B cell (primary cell): ENCODE data around the gene GNGT2. TPM values are rescaled to one million over a fixed set of nuclear protein-coding genes. Genes with fewer than 3 reads are reported as not detected.
A peak's percentile ranks its signal among the peaks of the same experiment; 100 is the strongest.

ENCODE experiments used
- ATAC-seq: fragments of 200-7000 bp; cut with Tn5 transposase; one replicate; pipeline ENCODE4 v1.10.0; 2021; ENCODE audit warnings: low read depth, mild to moderate bottlenecking, moderate number of reproducible peaks, moderate library complexity
- CTCF ChIA-PET: fragments of 350-600 bp; sonication (Branson Sonifier 250); formaldehyde crosslinking; loops from one replicate; lab custom pipeline; 2021; ENCODE audit warnings: antibody characterized with exemption, inconsistent platforms; lab: Charles Lee
- POLR2A ChIA-PET: fragments of 350-600 bp; sonication (Branson Sonifier 250); formaldehyde crosslinking; loops from one replicate; lab custom pipeline; 2021; ENCODE audit warnings: antibody characterized with exemption; lab: Charles Lee
- DNase-seq: peaks from one replicate; pipeline ENCODE4 v3.0.0; 2013
- H2AFZ ChIP-seq: 2 replicates; pipeline ENCODE4 v1.6.1; 2012; ENCODE audit warnings: mild to moderate bottlenecking, low read depth, low read length; ENCODE audit not compliant: insufficient read depth, poor library complexity, severe bottlenecking
- H3K27ac ChIP-seq, 2 donors: 1 replicate in 1 of 2; 2 replicates in 1 of 2; pipeline ENCODE4 v1.5.1; 2012 to 2013; ENCODE audit warnings: low read length in 2 of 2, mild to moderate bottlenecking in 2 of 2, moderate library complexity in 1 of 2
- H3K27me3 ChIP-seq, 4 experiments: fragments of 200-600 bp in 1 of 4; sonication (generic) in 1 of 4; replicated peaks in 1 of 4; 1 replicate in 2 of 4; 2 replicates in 2 of 4; pipeline versions ENCODE4 v1.6.1 to v1.7.0; 2013 to 2016; ENCODE audit warnings: low read length in 3 of 4, mild to moderate bottlenecking in 2 of 4, mixed read lengths in 1 of 4, moderate library complexity in 1 of 4; ENCODE audit not compliant: insufficient read depth in 4 of 4, control insufficient read depth in 3 of 4; ENCODE audit errors: control extremely low read depth in 1 of 4
- H3K36me3 ChIP-seq, 2 experiments: replicated peaks in 1 of 2; 1 replicate in 1 of 2; 2 replicates in 1 of 2; pipeline versions ENCODE4 v1.6.1 to v1.7.1; 2013; ENCODE audit warnings: low read length in 1 of 2; ENCODE audit not compliant: insufficient read depth in 2 of 2, control insufficient read depth in 1 of 2; ENCODE audit errors: control extremely low read depth in 1 of 2, extremely low read depth in 1 of 2
- H3K4me1 ChIP-seq, 2 donors: fragments of 200-600 bp in 1 of 2; sonication (generic) in 1 of 2; 1 replicate in 1 of 2; 2 replicates in 1 of 2; pipeline versions ENCODE4 v1.5.1 to v1.6.1; 2013 to 2017; ENCODE audit warnings: low read length in 2 of 2; ENCODE audit not compliant: control insufficient read depth in 2 of 2, insufficient read depth in 2 of 2
- H3K4me2 ChIP-seq: replicated peaks from 2 replicates; pipeline ENCODE3; 2012; ENCODE audit warnings: mild to moderate bottlenecking, low read depth, low read length; ENCODE audit not compliant: poor library complexity, severe bottlenecking
- H3K4me3 ChIP-seq, 5 experiments: fragments of 200-600 bp in 1 of 5; sonication (generic) in 1 of 5; 1 replicate in 3 of 5; 2 replicates in 2 of 5; pipeline versions ENCODE4 v1.5.1 to v1.7.0; 2011 to 2016; ENCODE audit warnings: low read length in 4 of 5, mild to moderate bottlenecking in 4 of 5, low read depth in 2 of 5, control low read depth in 1 of 5, moderate library complexity in 1 of 5; ENCODE audit not compliant: insufficient read depth in 1 of 5; ENCODE audit errors: control extremely low read depth in 1 of 5, extremely low read depth in 1 of 5
- H3K79me2 ChIP-seq: fragments of 200-600 bp; sonication (generic); one replicate; pipeline ENCODE4 v1.6.0; 2016; ENCODE audit warnings: low read length; ENCODE audit not compliant: control insufficient read depth, insufficient read depth
- H3K9ac ChIP-seq: fragments of 200-600 bp; sonication (generic); 2 replicates; pipeline ENCODE4 v1.6.1; 2017; ENCODE audit warnings: mild to moderate bottlenecking, low read length, moderate library complexity
- H3K9me3 ChIP-seq, 3 donors: one replicate each; pipeline versions ENCODE4 v1.6.1 to v1.7.1; 2013; ENCODE audit warnings: low read length in 2 of 3; ENCODE audit not compliant: control insufficient read depth in 2 of 3, insufficient read depth in 1 of 3; ENCODE audit errors: control extremely low read depth in 1 of 3
- H4K20me1 ChIP-seq: 2 replicates; pipeline ENCODE4 v1.6.0; 2012; ENCODE audit warnings: mild to moderate bottlenecking, low read length; ENCODE audit not compliant: insufficient read depth, control insufficient read depth, poor library complexity, severe bottlenecking
- H3K27ac Mint-ChIP-seq: one replicate; pipeline ENCODE4 v1.8.0; 2021; ENCODE audit warnings: mixed read lengths
- H3K27me3 Mint-ChIP-seq: one replicate; pipeline ENCODE4 v1.8.0; 2021; ENCODE audit warnings: mixed read lengths
- H3K4me1 Mint-ChIP-seq: one replicate; pipeline ENCODE4 v1.8.0; 2021; ENCODE audit warnings: mixed read lengths
- H3K4me3 Mint-ChIP-seq: one replicate; pipeline ENCODE4 v1.8.0; 2021; ENCODE audit warnings: mixed read lengths
- H3K9me3 Mint-ChIP-seq: one replicate; pipeline ENCODE4 v1.8.0; 2022; ENCODE audit warnings: mixed read lengths; ENCODE audit not compliant: insufficient read depth
- CTCF ChIP-seq: fragments of 200-600 bp; IDR thresholded peaks from one replicate; pipeline ENCODE4 v1.8.0; 2022; ENCODE audit warnings: antibody characterized with exemption, mild to moderate bottlenecking
- EZH2 ChIP-seq: IDR thresholded peaks from 2 replicates; pipeline ENCODE4 v1.6.1; 2012; ENCODE audit warnings: borderline replicate concordance, low read depth, mild to moderate bottlenecking, moderate library complexity, low read length; ENCODE audit not compliant: insufficient read depth, poor library complexity, severe bottlenecking
- WGBS: methylation state at CpG from one replicate; pipeline ENCODE4 v1.1.5; 2013; ENCODE audit warnings: missing lambda C conversion rate; ENCODE audit not compliant: insufficient coverage; 5-methylcytosine and 5-hydroxymethylcytosine counted together
- intact Hi-C: fragments of 100-400 bp; cut with micrococcal nuclease; formaldehyde crosslinking; loops from one replicate; pipeline ENCODE4 v1.10.0; 2022
- polyA plus RNA-seq: library from polyadenylated mRNA; depleted of rRNA; stranded (reverse); fragments of >200 nt; gene quantifications from 2 replicates; pipeline ENCODE4 v1.2.3, GENCODE V29; 2012
- total RNA-seq, 2 donors: library from RNA; stranded (reverse); fragments of 120-200 nt in 1 of 2; gene quantifications; 1 replicate in 1 of 2; 2 replicates in 1 of 2; pipeline versions ENCODE4 v1.2.3 to v1.2.4, GENCODE V29; 2013 to 2022

Gene GNGT2
- total and polyA plus RNA-seq, 2 donors (not counting 1 experiment from before 2014, with no cell fraction given): 5.1 to 11.1 TPM

DNA sequence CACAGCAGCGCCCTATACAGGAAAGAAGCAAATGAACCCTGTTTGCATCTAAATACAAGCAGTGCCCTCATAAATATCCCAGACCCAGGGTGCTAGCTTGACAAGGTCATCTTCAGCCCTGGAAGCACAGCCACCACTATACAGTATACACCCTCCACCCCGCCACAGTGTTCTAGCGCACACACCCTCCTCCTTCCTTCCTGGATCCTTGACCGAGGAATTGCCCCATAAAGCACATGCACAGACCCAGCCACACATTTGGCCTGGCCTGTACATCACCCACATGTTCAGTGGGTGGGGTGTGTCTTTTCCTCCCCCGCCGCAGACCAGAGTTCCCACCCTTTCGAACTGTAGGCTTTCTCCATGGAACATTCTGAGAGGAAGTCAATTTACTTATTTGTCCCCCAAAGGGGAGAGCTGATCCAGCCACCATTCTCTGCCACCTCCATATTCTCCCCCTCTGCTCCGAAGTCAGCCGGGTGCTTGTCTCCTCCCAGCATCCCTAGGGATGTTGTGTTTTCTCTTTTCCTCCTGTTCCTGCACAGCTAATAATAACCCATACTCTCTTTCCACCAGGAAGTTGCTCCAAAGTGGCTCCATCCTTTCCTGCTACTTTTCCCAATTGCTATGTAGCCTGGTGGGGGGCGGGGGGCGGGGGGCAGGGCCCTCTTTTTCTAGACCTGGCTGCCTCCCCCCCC is 6.7 kb upstream of the GNGT2 start:
- no peaks in the 10 kb centered on the region for H3K9me3 Mint-ChIP-seq
- H3K27me3 ChIP-seq: no peaks in the 10 kb centered on the region
- no peak overlapping the region for H3K9ac ChIP-seq
- no peak for TF ChIP-seq EZH2
- no peak for TF ChIP-seq CTCF
- H3K79me2 ChIP-seq: peaks cover 51% of the 10 kb centered on the region
- DNase-seq: no peak
- H3K27ac ChIP-seq: peak overlapping the region in 1 of 2 donors; percentile 93
- ChIA-PET POLR2A (interaction anchor here (0.6 to 3.4 kb wide), 2 partner anchors 18 to 24 kb away, joined by 7 to 45 read pairs; no protein-coding TSS in a partner anchor), CTCF (interaction anchor here (2.3 to 11.9 kb wide), 4 partner anchors 10 to 36 kb away, joined by 9 to 140 read pairs (median 39); partner anchors contain the start of gene PHOSPHO1)
- H4K20me1 ChIP-seq: peaks cover 10% of the 10 kb centered on the region
- peak overlapping the region; percentile 81 for H3K4me2 ChIP-seq
- peak overlapping the region; percentile 76 for H3K4me3 Mint-ChIP-seq
- peak overlapping the region; percentile 90 for H3K27ac Mint-ChIP-seq
- peaks cover 0 to 7% (median 0%) of the 10 kb centered on the region in 3 donors for H3K9me3 ChIP-seq
- H3K4me1 ChIP-seq: peaks cover 80 to 84% of the 10 kb centered on the region in 2 donors
- 90% methylated on average over 1 of the region's 11 CpGs for WGBS
- peaks cover 73% of the 10 kb centered on the region for H3K4me1 Mint-ChIP-seq
- no peak overlapping the region for H3K4me3 ChIP-seq
- no peaks in the 10 kb centered on the region for H3K27me3 Mint-ChIP-seq
- no peak for ATAC-seq
- intact Hi-C loops: loop anchor here (1.0 kb wide), 1 partner anchor 10 kb away; no protein-coding TSS in a partner anchor
- peaks cover 3 to 9% of the 10 kb centered on the region in 2 experiments for H3K36me3 ChIP-seq
- no peak overlapping the region for H2AFZ ChIP-seq

- intact Hi-C loops: loop anchor here (1.0 kb wide), 1 partner anchor 11 kb away; no protein-coding TSS in a partner anchor
- ChIA-PET POLR2A (interaction anchor here (2.3 kb wide), 1 partner anchor 23 kb away, joined by 19 read pairs; no protein-coding TSS in a partner anchor), CTCF (interaction anchor here (2.3 to 11.9 kb wide), 3 partner anchors 11 to 36 kb away, joined by 9 to 140 read pairs (median 21); partner anchors contain the start of gene PHOSPHO1)
- WGBS: 93% methylated on average over 13 of the region's 13 CpGs
- Mint-ChIP-seq H3K4me3 (peak overlapping the region; percentile 68), H3K27ac (peak overlapping the region; percentile 90), H3K27me3 (no peaks in the 10 kb centered on the region), H3K9me3 (no peaks in the 10 kb centered on the region), H3K4me1 (peaks cover 74% of the 10 kb centered on the region)
- H4K20me1 ChIP-seq: peaks cover 10% of the 10 kb centered on the region
- H3K4me2 ChIP-seq: peak overlapping the region; percentile 81
- H3K27me3 ChIP-seq: no peaks in the 10 kb centered on the region
- ATAC-seq (no peak), DNase-seq (no peak)
- H3K27ac ChIP-seq: peak overlapping the region; percentile 28 to 93
- H2AFZ ChIP-seq: no peak overlapping the region
- TF ChIP-seq EZH2: no peak
- TF ChIP-seq CTCF: no peak
- no peak overlapping the region for H3K4me3 ChIP-seq
- peaks cover 0 to 7% (median 0%) of the 10 kb centered on the region in 3 donors for H3K9me3 ChIP-seq
- H3K36me3 ChIP-seq: peaks cover 3 to 7% of the 10 kb centered on the region in 2 experiments
- peaks cover 53% of the 10 kb centered on the region for H3K79me2 ChIP-seq
- no peak overlapping the region for H3K9ac ChIP-seq
- peaks cover 85 to 90% of the 10 kb centered on the region in 2 donors for H3K4me1 ChIP-seq
These were observed 6.1 kb upstream of the GNGT2 start for GRCh38 chr17:49216482-49216881.
